Trophoblast cell (in vitro differentiated cells and primary cell): ENCODE results near the gene ATP6V1B1.

Experiments used
- DNase-seq, 2 donors: peaks; one replicate each; pipeline ENCODE4 v3.0.0-alpha.2; 2016
- H2AFZ ChIP-seq: 2 replicates; pipeline ENCODE4 v1.6.1; 2013; ENCODE audit warnings: low read length, moderate library complexity, mild to moderate bottlenecking; ENCODE audit not compliant: insufficient read depth, poor library complexity
- H2AK5ac ChIP-seq: 2 replicates; pipeline ENCODE4 v1.6.1; 2013; ENCODE audit warnings: mild to moderate bottlenecking, low read length
- H2BK120ac ChIP-seq: 2 replicates; pipeline ENCODE4 v1.6.1; 2013; ENCODE audit warnings: low read length, mild to moderate bottlenecking, moderate library complexity; ENCODE audit not compliant: insufficient read depth, poor library complexity
- H2BK12ac ChIP-seq: 2 replicates; pipeline ENCODE4 v1.6.1; 2013; ENCODE audit warnings: mild to moderate bottlenecking, low read length, moderate library complexity
- H2BK5ac ChIP-seq: 2 replicates; pipeline ENCODE4 v1.6.1; 2013; ENCODE audit warnings: low read length, low read depth, moderate library complexity, mild to moderate bottlenecking; ENCODE audit not compliant: poor library complexity
- H3K14ac ChIP-seq: 2 replicates; pipeline ENCODE4 v1.6.1; 2013; ENCODE audit warnings: mild to moderate bottlenecking, low read length
- H3K18ac ChIP-seq: 2 replicates; pipeline ENCODE4 v1.6.1; 2013; ENCODE audit warnings: mild to moderate bottlenecking, low read length
- H3K23ac ChIP-seq: 2 replicates; pipeline ENCODE4 v1.6.1; 2013; ENCODE audit warnings: low read length
- H3K27ac ChIP-seq: 2 replicates; pipeline ENCODE4 v1.5.1; 2013; ENCODE audit warnings: low read depth, mild to moderate bottlenecking, inconsistent platforms, low read length, moderate library complexity
- H3K27me3 ChIP-seq: 2 replicates; pipeline ENCODE4 v1.6.1; 2013; ENCODE audit warnings: inconsistent platforms, mild to moderate bottlenecking, low read length, moderate library complexity; ENCODE audit not compliant: insufficient read depth
- H3K36me3 ChIP-seq, 2 experiments: 1 replicate in 1 of 2; 2 replicates in 1 of 2; pipeline ENCODE4 v1.6.1; 2013; ENCODE audit warnings: low read length in 2 of 2, mild to moderate bottlenecking in 2 of 2, moderate library complexity in 1 of 2; ENCODE audit not compliant: insufficient read depth in 2 of 2, control insufficient read depth in 1 of 2
- H3K4ac ChIP-seq: 2 replicates; pipeline ENCODE4 v1.6.1; 2013; ENCODE audit warnings: low read depth, mild to moderate bottlenecking, low read length, moderate library complexity
- H3K4me1 ChIP-seq, 2 experiments: 1 replicate in 1 of 2; 2 replicates in 1 of 2; pipeline ENCODE4 v1.6.1; 2013; ENCODE audit warnings: low read length in 2 of 2, mild to moderate bottlenecking in 2 of 2, moderate library complexity in 1 of 2; ENCODE audit not compliant: insufficient read depth in 2 of 2, control insufficient read depth in 1 of 2
- H3K4me2 ChIP-seq: 2 replicates; pipeline ENCODE4 v1.6.1; 2013; ENCODE audit warnings: inconsistent platforms, mild to moderate bottlenecking, low read length, moderate library complexity
- H3K4me3 ChIP-seq: 2 replicates; pipeline ENCODE4 v1.5.1; 2013; ENCODE audit warnings: mild to moderate bottlenecking, low read depth, low read length, inconsistent platforms
- H3K79me1 ChIP-seq: one replicate; pipeline ENCODE4 v1.6.1; 2013; ENCODE audit warnings: low read length
- H3K79me2 ChIP-seq: 2 replicates; pipeline ENCODE4 v1.6.1; 2013; ENCODE audit warnings: low read length, mild to moderate bottlenecking; ENCODE audit not compliant: control insufficient read depth, insufficient read depth, poor library complexity
- H3K9ac ChIP-seq: 2 replicates; pipeline ENCODE4 v1.6.1; 2013; ENCODE audit warnings: mild to moderate bottlenecking, low read length
- H3K9me3 ChIP-seq: 2 replicates; pipeline ENCODE4 v1.6.1; 2013; ENCODE audit warnings: low read depth, mild to moderate bottlenecking, control low read depth, inconsistent platforms, low read length; ENCODE audit not compliant: insufficient read depth
- H4K12ac ChIP-seq: 2 replicates; pipeline ENCODE4 v1.6.1; 2013; ENCODE audit warnings: low read depth, mild to moderate bottlenecking, low read length, moderate library complexity
- H4K8ac ChIP-seq: 2 replicates; pipeline ENCODE4 v1.6.1; 2013; ENCODE audit warnings: low read depth, mild to moderate bottlenecking, low read length, moderate library complexity
- H4K91ac ChIP-seq: one replicate; pipeline ENCODE4 v1.6.1; 2013; ENCODE audit warnings: low read depth, mild to moderate bottlenecking, low read length, moderate library complexity
- WGBS: extraction: QIAGEN DNeasy Blood & Tissue Kit; methylation state at CpG from one replicate; pipeline ENCODE4 v1.1.7; 2013; ENCODE audit warnings: missing lambda C conversion rate; ENCODE audit not compliant: insufficient read length, insufficient coverage; ENCODE audit errors: extremely low coverage; 5-methylcytosine and 5-hydroxymethylcytosine counted together

Gene ATP6V1B1

GRCh38 chr2:70897977-70898226 is 37.8 kb upstream of the ATP6V1B1 start:
- Histone ChIP-seq H3K9ac (no peak overlapping the region), H3K4ac (no peak overlapping the region), H2BK12ac (no peak overlapping the region), H3K9me3 (peaks cover 10% of the 10 kb centered on the region), H3K79me2 (no peaks in the 10 kb centered on the region), H2BK5ac (no peak overlapping the region), H3K23ac (no peak overlapping the region), H3K4me2 (no peak overlapping the region), H3K27me3 (peaks cover 94% of the 10 kb centered on the region), H2AFZ (no peak overlapping the region), H3K14ac (no peak overlapping the region), H4K91ac (no peak overlapping the region), H3K4me1 (peaks cover 11 to 12% of the 10 kb centered on the region in 2 experiments), H2AK5ac (no peak overlapping the region), H3K36me3 (no peaks in the 10 kb centered on the region), H3K4me3 (no peak overlapping the region), H3K18ac (no peak overlapping the region), H2BK120ac (no peak overlapping the region), H3K27ac (no peak overlapping the region), H3K79me1 (no peaks in the 10 kb centered on the region), H4K12ac (no peak overlapping the region), H4K8ac (no peak overlapping the region)
- DNase-seq, result no peak
- no CpG with 5 or more reads among the region's 5 CpGs for WGBS

- no peak overlapping the region for H4K91ac ChIP-seq
- H2BK12ac ChIP-seq, result no peak overlapping the region
- no peak overlapping the region for H4K8ac ChIP-seq
- no peaks in the 10 kb centered on the region for H3K36me3 ChIP-seq
- DNase-seq, result no peak
- H2BK5ac ChIP-seq, result no peak overlapping the region
- H3K23ac ChIP-seq, result no peak overlapping the region
- no peak overlapping the region for H3K14ac ChIP-seq
- H2AK5ac ChIP-seq, result no peak overlapping the region
- H3K4me1 ChIP-seq, result peaks cover 11 to 12% of the 10 kb centered on the region in 2 experiments
- H3K9me3 ChIP-seq, result peaks cover 10% of the 10 kb centered on the region
- no peak overlapping the region for H3K9ac ChIP-seq
- no peak overlapping the region for H2AFZ ChIP-seq
- H3K4ac ChIP-seq, result no peak overlapping the region
- WGBS, result no CpG with 5 or more reads among the region's 16 CpGs
- no peak overlapping the region for H3K27ac ChIP-seq
- H4K12ac ChIP-seq, result no peak overlapping the region
- H2BK120ac ChIP-seq, result no peak overlapping the region
- H3K79me1 ChIP-seq, result no peaks in the 10 kb centered on the region
- H3K18ac ChIP-seq, result no peak overlapping the region
- H3K27me3 ChIP-seq, result peaks cover 95% of the 10 kb centered on the region
- no peak overlapping the region for H3K4me2 ChIP-seq
- H3K79me2 ChIP-seq, result no peaks in the 10 kb centered on the region
- H3K4me3 ChIP-seq, result peak overlapping the region; percentile 31
Observed at GRCh38 chr2:70898363-70899240, 37.1 kb upstream of the ATP6V1B1 start.

GRCh38 chr2:70901227-70902066 is 34.3 kb upstream of the ATP6V1B1 start:
- Histone ChIP-seq H3K4me3 (peak overlapping the region; percentile 21), H2BK120ac (no peak overlapping the region), H2AFZ (peak overlapping the region; percentile 5), H3K27me3 (peaks cover 94% of the 10 kb centered on the region), H3K79me1 (no peaks in the 10 kb centered on the region), H3K9me3 (peaks cover 11% of the 10 kb centered on the region), H2BK12ac (no peak overlapping the region), H3K23ac (no peak overlapping the region), H4K8ac (no peak overlapping the region), H3K4me2 (peak overlapping the region; percentile 95), H3K18ac (no peak overlapping the region), H2BK5ac (no peak overlapping the region), H3K36me3 (no peaks in the 10 kb centered on the region), H3K4ac (no peak overlapping the region), H4K91ac (no peak overlapping the region), H3K27ac (no peak overlapping the region), H3K79me2 (no peaks in the 10 kb centered on the region), H3K9ac (no peak overlapping the region), H3K14ac (no peak overlapping the region), H2AK5ac (no peak overlapping the region), H4K12ac (no peak overlapping the region), H3K4me1 (peaks cover 11 to 12% of the 10 kb centered on the region in 2 experiments)
- DNase-seq, result peak in 1 of 2 donors; percentile 40
- WGBS, result no CpG with 5 or more reads among the region's 79 CpGs

- no peak overlapping the region for H3K9ac ChIP-seq
- no peak overlapping the region for H3K27ac ChIP-seq
- H3K18ac ChIP-seq, result no peak overlapping the region
- H3K4me1 ChIP-seq, result peaks cover 11 to 12% of the 10 kb centered on the region in 2 experiments
- peaks cover 94% of the 10 kb centered on the region for H3K27me3 ChIP-seq
- no peak overlapping the region for H2BK120ac ChIP-seq
- no peaks in the 10 kb centered on the region for H3K79me1 ChIP-seq
- no peaks in the 10 kb centered on the region for H3K79me2 ChIP-seq
- H4K91ac ChIP-seq, result no peak overlapping the region
- H2AK5ac ChIP-seq, result no peak overlapping the region
- H3K23ac ChIP-seq, result no peak overlapping the region
- no peak overlapping the region for H4K8ac ChIP-seq
- no peak overlapping the region for H4K12ac ChIP-seq
- H3K9me3 ChIP-seq, result peaks cover 10% of the 10 kb centered on the region
- no peak overlapping the region for H2BK12ac ChIP-seq
- no CpG with 5 or more reads among the region's 5 CpGs for WGBS
- no peak overlapping the region for H3K4me2 ChIP-seq
- H3K36me3 ChIP-seq, result no peaks in the 10 kb centered on the region
- H2AFZ ChIP-seq, result no peak overlapping the region
- H2BK5ac ChIP-seq, result no peak overlapping the region
- peak in 1 of 2 donors; percentile 31 for DNase-seq
- H3K4me3 ChIP-seq, result no peak overlapping the region
- no peak overlapping the region for H3K14ac ChIP-seq
- no peak overlapping the region for H3K4ac ChIP-seq
Observed at GRCh38 chr2:70902067-70902442, 33.6 kb upstream of the ATP6V1B1 start.
